Measurements from ENCODE around the gene DNAJC10.

DNAJC10 gene

GRCh38 chr2:182818501-182818900, 102.4 kb downstream of the DNAJC10 start:
- H2AFZ ChIP-seq (ENCODE audit: low read length): peak overlapping the region; percentile 85
- H3K36me3 ChIP-seq (replicated peaks in 1 of 2; ENCODE audit: control insufficient read depth in 2 of 2, insufficient read depth in 2 of 2, low read length in 2 of 2): no peaks in the 10 kb centered on the region
- DNase-seq (ENCODE audit: low spot score): no peak
- H4K8ac ChIP-seq (ENCODE audit: low read depth, low read length): no peak overlapping the region
- H3K4me1 ChIP-seq (ENCODE audit: control insufficient read depth in 2 of 2, insufficient read depth in 1 of 2, low read depth in 1 of 2, low read length in 2 of 2): peaks cover 9 to 16% of the 10 kb centered on the region in 2 donors
- no peaks in the 10 kb centered on the region for H3K27me3 ChIP-seq (ENCODE audit: control insufficient read depth in 3 of 3, insufficient read depth in 3 of 3, low read depth in 1 of 3, low read length in 3 of 3)
- no peak overlapping the region for H3K18ac ChIP-seq (ENCODE audit: low read length)
- H3K4ac ChIP-seq (ENCODE audit: low read length): no peak overlapping the region
- no peak overlapping the region for H3K4me3 ChIP-seq (ENCODE audit: low read length in 2 of 2)
- no peak overlapping the region for H4K91ac ChIP-seq (ENCODE audit: low read depth, low read length, poor library complexity)
- no peak overlapping the region for H2BK120ac ChIP-seq (ENCODE audit: low read depth, low read length)
- WGBS, 2 donors (ENCODE audit: extremely low coverage in 2 of 2, insufficient read length in 2 of 2, insufficient replicate concordance in 1 of 2): no CpG with 5 or more reads among the region's 3 CpGs
- H3K14ac ChIP-seq (ENCODE audit: low read length): no peak overlapping the region
- H2BK12ac ChIP-seq (ENCODE audit: low read length): no peak overlapping the region
- no peak overlapping the region for H3K23ac ChIP-seq (ENCODE audit: low read depth, low read length, poor library complexity)
- H2AK5ac ChIP-seq (ENCODE audit: low read depth, low read length): no peak overlapping the region
- H3K79me1 ChIP-seq (ENCODE audit: low read depth, low read length): no peaks in the 10 kb centered on the region
- no peak overlapping the region for H3K9ac ChIP-seq (ENCODE audit: low read depth, low read length, poor library complexity)
- peak overlapping the region; percentile 95 for H3K27ac ChIP-seq (replicated peaks; ENCODE audit: low read length)
- H2BK5ac ChIP-seq (ENCODE audit: low read length): no peak overlapping the region
- peak overlapping the region; percentile 18 for H3K4me2 ChIP-seq (ENCODE audit: insufficient read depth, low read length, poor library complexity, severe bottlenecking)
- no peaks in the 10 kb centered on the region for H3K9me3 ChIP-seq (replicated peaks in 1 of 2; ENCODE audit: control insufficient read depth in 2 of 2, insufficient read depth in 1 of 2, low read depth in 1 of 2, low read length in 2 of 2)
- no peak overlapping the region for H2BK15ac ChIP-seq (ENCODE audit: low read length)

GRCh38 chr2:182818925-182819324, 102.9 kb downstream of the DNAJC10 start:
- Histone ChIP-seq H3K14ac (ENCODE audit: low read length) (no peak overlapping the region), H3K4ac (ENCODE audit: low read length) (no peak overlapping the region), H2AK5ac (ENCODE audit: low read depth, low read length) (no peak overlapping the region), H4K8ac (ENCODE audit: low read depth, low read length) (no peak overlapping the region), H3K23ac (ENCODE audit: low read depth, low read length, poor library complexity) (no peak overlapping the region), H3K4me2 (ENCODE audit: insufficient read depth, low read length, poor library complexity, severe bottlenecking) (peak overlapping the region; percentile 18), H3K27ac (replicated peaks; ENCODE audit: low read length) (peak overlapping the region; percentile 95), H2AFZ (ENCODE audit: low read length) (peak overlapping the region; percentile 85), H3K27me3 (ENCODE audit: control insufficient read depth in 3 of 3, insufficient read depth in 3 of 3, low read depth in 1 of 3, low read length in 3 of 3) (no peaks in the 10 kb centered on the region), H3K4me1 (ENCODE audit: control insufficient read depth in 2 of 2, insufficient read depth in 1 of 2, low read depth in 1 of 2, low read length in 2 of 2) (peaks cover 9 to 16% of the 10 kb centered on the region in 2 donors), H3K9ac (ENCODE audit: low read depth, low read length, poor library complexity) (no peak overlapping the region), H2BK120ac (ENCODE audit: low read depth, low read length) (no peak overlapping the region), H3K9me3 (replicated peaks in 1 of 2; ENCODE audit: control insufficient read depth in 2 of 2, insufficient read depth in 1 of 2, low read depth in 1 of 2, low read length in 2 of 2) (no peaks in the 10 kb centered on the region), H2BK15ac (ENCODE audit: low read length) (no peak overlapping the region), H3K4me3 (ENCODE audit: low read length in 2 of 2) (no peak overlapping the region), H4K91ac (ENCODE audit: low read depth, low read length, poor library complexity) (no peak overlapping the region), H3K18ac (ENCODE audit: low read length) (no peak overlapping the region), H2BK5ac (ENCODE audit: low read length) (no peak overlapping the region), H3K36me3 (replicated peaks in 1 of 2; ENCODE audit: control insufficient read depth in 2 of 2, insufficient read depth in 2 of 2, low read length in 2 of 2) (no peaks in the 10 kb centered on the region), H2BK12ac (ENCODE audit: low read length) (no peak overlapping the region), H3K79me1 (ENCODE audit: low read depth, low read length) (no peaks in the 10 kb centered on the region)
- no CpG with 5 or more reads among the region's 4 CpGs for WGBS, 2 donors (ENCODE audit: extremely low coverage in 2 of 2, insufficient read length in 2 of 2, insufficient replicate concordance in 1 of 2)
- DNase-seq (ENCODE audit: low spot score): peak; percentile 75

- no peaks in the 10 kb centered on the region for H3K9me3 ChIP-seq (replicated peaks in 1 of 2; ENCODE audit: control insufficient read depth in 2 of 2, insufficient read depth in 1 of 2, low read depth in 1 of 2, low read length in 2 of 2)
- H3K4ac ChIP-seq (ENCODE audit: low read length): no peak overlapping the region
- no peak overlapping the region for H4K8ac ChIP-seq (ENCODE audit: low read depth, low read length)
- no peak overlapping the region for H3K18ac ChIP-seq (ENCODE audit: low read length)
- no peak overlapping the region for H3K9ac ChIP-seq (ENCODE audit: low read depth, low read length, poor library complexity)
- H2BK15ac ChIP-seq (ENCODE audit: low read length): no peak overlapping the region
- no CpG with 5 or more reads among the region's 4 CpGs for WGBS, 2 donors (ENCODE audit: extremely low coverage in 2 of 2, insufficient read length in 2 of 2, insufficient replicate concordance in 1 of 2)
- H3K4me3 ChIP-seq (ENCODE audit: low read length in 2 of 2): no peak overlapping the region
- no peak overlapping the region for H3K14ac ChIP-seq (ENCODE audit: low read length)
- no peak overlapping the region for H2BK5ac ChIP-seq (ENCODE audit: low read length)
- H3K4me2 ChIP-seq (ENCODE audit: insufficient read depth, low read length, poor library complexity, severe bottlenecking): no peak overlapping the region
- H3K27me3 ChIP-seq (ENCODE audit: control insufficient read depth in 3 of 3, insufficient read depth in 3 of 3, low read depth in 1 of 3, low read length in 3 of 3): no peaks in the 10 kb centered on the region
- H3K27ac ChIP-seq (replicated peaks; ENCODE audit: low read length): peak overlapping the region; percentile 95
- no peak overlapping the region for H3K23ac ChIP-seq (ENCODE audit: low read depth, low read length, poor library complexity)
- H2AFZ ChIP-seq (ENCODE audit: low read length): peak overlapping the region; percentile 85
- no peaks in the 10 kb centered on the region for H3K36me3 ChIP-seq (replicated peaks in 1 of 2; ENCODE audit: control insufficient read depth in 2 of 2, insufficient read depth in 2 of 2, low read length in 2 of 2)
- H3K4me1 ChIP-seq (ENCODE audit: control insufficient read depth in 2 of 2, insufficient read depth in 1 of 2, low read depth in 1 of 2, low read length in 2 of 2): peaks cover 9 to 16% of the 10 kb centered on the region in 2 donors
- H3K79me1 ChIP-seq (ENCODE audit: low read depth, low read length): no peaks in the 10 kb centered on the region
- no peak overlapping the region for H2BK120ac ChIP-seq (ENCODE audit: low read depth, low read length)
- no peak overlapping the region for H2AK5ac ChIP-seq (ENCODE audit: low read depth, low read length)
- DNase-seq (ENCODE audit: low spot score): no peak
- no peak overlapping the region for H2BK12ac ChIP-seq (ENCODE audit: low read length)
- H4K91ac ChIP-seq (ENCODE audit: low read depth, low read length, poor library complexity): no peak overlapping the region
Measured at GRCh38 chr2:182819412-182819811, 103.4 kb downstream of the DNAJC10 start.

- Histone ChIP-seq H4K8ac (ENCODE audit: low read depth, low read length) (no peak overlapping the region), H3K14ac (ENCODE audit: low read length) (no peak overlapping the region), H3K23ac (ENCODE audit: low read depth, low read length, poor library complexity) (no peak overlapping the region), H2AK5ac (ENCODE audit: low read depth, low read length) (no peak overlapping the region), H2BK120ac (ENCODE audit: low read depth, low read length) (no peak overlapping the region), H3K4me3 (ENCODE audit: low read length in 2 of 2) (no peak overlapping the region), H3K4ac (ENCODE audit: low read length) (no peak overlapping the region), H2BK15ac (ENCODE audit: low read length) (no peak overlapping the region), H3K4me1 (ENCODE audit: control insufficient read depth in 2 of 2, insufficient read depth in 1 of 2, low read depth in 1 of 2, low read length in 2 of 2) (peaks cover 12 to 18% of the 10 kb centered on the region in 2 donors), H3K9ac (ENCODE audit: low read depth, low read length, poor library complexity) (no peak overlapping the region), H3K79me1 (ENCODE audit: low read depth, low read length) (no peaks in the 10 kb centered on the region), H2BK5ac (ENCODE audit: low read length) (no peak overlapping the region), H3K9me3 (replicated peaks in 1 of 2; ENCODE audit: control insufficient read depth in 2 of 2, insufficient read depth in 1 of 2, low read depth in 1 of 2, low read length in 2 of 2) (no peaks in the 10 kb centered on the region), H3K27ac (replicated peaks; ENCODE audit: low read length) (no peak overlapping the region), H3K4me2 (ENCODE audit: insufficient read depth, low read length, poor library complexity, severe bottlenecking) (no peak overlapping the region), H3K27me3 (ENCODE audit: control insufficient read depth in 3 of 3, insufficient read depth in 3 of 3, low read depth in 1 of 3, low read length in 3 of 3) (no peaks in the 10 kb centered on the region), H2BK12ac (ENCODE audit: low read length) (no peak overlapping the region), H4K91ac (ENCODE audit: low read depth, low read length, poor library complexity) (no peak overlapping the region), H3K36me3 (replicated peaks in 1 of 2; ENCODE audit: control insufficient read depth in 2 of 2, insufficient read depth in 2 of 2, low read length in 2 of 2) (no peaks in the 10 kb centered on the region), H2AFZ (ENCODE audit: low read length) (no peak overlapping the region), H3K18ac (ENCODE audit: low read length) (no peak overlapping the region)
- no peak for DNase-seq (ENCODE audit: low spot score)
- no CpG with 5 or more reads among the region's 2 CpGs for WGBS, 2 donors (ENCODE audit: extremely low coverage in 2 of 2, insufficient read length in 2 of 2, insufficient replicate concordance in 1 of 2)
Measured at GRCh38 chr2:182821182-182821581, 105.1 kb downstream of the DNAJC10 start.

Measured in neuronal stem cell (in vitro differentiated cells).